ENCODE measurements around the gene SYT1. TPM values are rescaled to one million over a fixed set of nuclear protein-coding genes. Genes with fewer than 3 reads are reported as not detected.

SYT1 gene
- total and polyA plus RNA-seq, 4 donors: 0.53 to 0.84 (median 0.64) TPM

- Histone ChIP-seq H3K9me3 (ENCODE audit: control insufficient read depth in 4 of 4, low read length in 3 of 4) (no peaks in the 10 kb centered on the region), H3K27me3 (ENCODE audit: control insufficient read depth in 4 of 4, insufficient read depth in 4 of 4, low read length in 3 of 4) (no peaks in the 10 kb centered on the region), H3K9ac (ENCODE audit: low read depth in 1 of 2, low read length in 2 of 2) (no peak overlapping the region), H3K4me1 (ENCODE audit: control insufficient read depth in 4 of 4, insufficient read depth in 4 of 4, low read length in 3 of 4) (no peaks in the 10 kb centered on the region), H3K4me3 (ENCODE audit: low read depth in 1 of 3, low read length in 3 of 3) (no peak overlapping the region), H3K27ac (ENCODE audit: low read depth in 1 of 2, low read length in 2 of 2) (no peak overlapping the region), H3K36me3 (ENCODE audit: control insufficient read depth in 4 of 4, insufficient read depth in 3 of 4, low read depth in 1 of 4, low read length in 3 of 4) (no peaks in the 10 kb centered on the region)
- DNase-seq (ENCODE audit: low spot score): no peak
- WGBS: 82% methylated on average over 2 of the region's 2 CpGs
- TF ChIP-seq RXRA (IDR thresholded peaks at IDR 0.05): no peak
- no peak for TF ChIP-seq MAX (IDR thresholded peaks at IDR 0.05)
- TF ChIP-seq HNF4G (IDR thresholded peaks at IDR 0.05): no peak
- TF ChIP-seq JUND (IDR thresholded peaks at IDR 0.05): no peak
- TF ChIP-seq RAD21 (IDR thresholded peaks at IDR 0.05): no peak
- no peak for TF ChIP-seq EGR1 (IDR thresholded peaks at IDR 0.05; ENCODE audit: low read depth in 2 of 2)
- no peak for TF ChIP-seq FOXA1 (IDR thresholded peaks at IDR 0.05)
- no peak for TF ChIP-seq YY1 (IDR thresholded peaks at IDR 0.05)
- no peak for TF ChIP-seq FOXA2 (IDR thresholded peaks at IDR 0.05)
- TF ChIP-seq TAF1 (conservative IDR thresholded peaks at IDR 0.05): no peak
- TF ChIP-seq, protein P1, sequence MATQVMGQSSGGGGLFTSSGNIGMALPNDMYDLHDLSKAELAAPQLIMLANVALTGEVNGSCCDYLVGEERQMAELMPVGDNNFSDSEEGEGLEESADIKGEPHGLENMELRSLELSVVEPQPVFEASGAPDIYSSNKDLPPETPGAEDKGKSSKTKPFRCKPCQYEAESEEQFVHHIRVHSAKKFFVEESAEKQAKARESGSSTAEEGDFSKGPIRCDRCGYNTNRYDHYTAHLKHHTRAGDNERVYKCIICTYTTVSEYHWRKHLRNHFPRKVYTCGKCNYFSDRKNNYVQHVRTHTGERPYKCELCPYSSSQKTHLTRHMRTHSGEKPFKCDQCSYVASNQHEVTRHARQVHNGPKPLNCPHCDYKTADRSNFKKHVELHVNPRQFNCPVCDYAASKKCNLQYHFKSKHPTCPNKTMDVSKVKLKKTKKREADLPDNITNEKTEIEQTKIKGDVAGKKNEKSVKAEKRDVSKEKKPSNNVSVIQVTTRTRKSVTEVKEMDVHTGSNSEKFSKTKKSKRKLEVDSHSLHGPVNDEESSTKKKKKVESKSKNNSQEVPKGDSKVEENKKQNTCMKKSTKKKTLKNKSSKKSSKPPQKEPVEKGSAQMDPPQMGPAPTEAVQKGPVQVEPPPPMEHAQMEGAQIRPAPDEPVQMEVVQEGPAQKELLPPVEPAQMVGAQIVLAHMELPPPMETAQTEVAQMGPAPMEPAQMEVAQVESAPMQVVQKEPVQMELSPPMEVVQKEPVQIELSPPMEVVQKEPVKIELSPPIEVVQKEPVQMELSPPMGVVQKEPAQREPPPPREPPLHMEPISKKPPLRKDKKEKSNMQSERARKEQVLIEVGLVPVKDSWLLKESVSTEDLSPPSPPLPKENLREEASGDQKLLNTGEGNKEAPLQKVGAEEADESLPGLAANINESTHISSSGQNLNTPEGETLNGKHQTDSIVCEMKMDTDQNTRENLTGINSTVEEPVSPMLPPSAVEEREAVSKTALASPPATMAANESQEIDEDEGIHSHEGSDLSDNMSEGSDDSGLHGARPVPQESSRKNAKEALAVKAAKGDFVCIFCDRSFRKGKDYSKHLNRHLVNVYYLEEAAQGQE (IDR thresholded peaks at IDR 0.05): no peak
- no peak for TF ChIP-seq CTCF (IDR thresholded peaks at IDR 0.05; ENCODE audit: low read depth, low read length, missing input control)
- no peak for TF ChIP-seq NR2F2 (IDR thresholded peaks at IDR 0.05)
- TF ChIP-seq, protein P2, sequence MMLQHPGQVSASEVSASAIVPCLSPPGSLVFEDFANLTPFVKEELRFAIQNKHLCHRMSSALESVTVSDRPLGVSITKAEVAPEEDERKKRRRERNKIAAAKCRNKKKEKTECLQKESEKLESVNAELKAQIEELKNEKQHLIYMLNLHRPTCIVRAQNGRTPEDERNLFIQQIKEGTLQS (IDR thresholded peaks at IDR 0.05): no peak
Measured at GRCh38 chr12:79414252-79414651, 549.7 kb downstream of the SYT1 start.

GRCh38 chr12:79415321-79415720 is 550.7 kb downstream of the SYT1 start:
- WGBS: 78% methylated on average over 2 of the region's 2 CpGs
- Histone ChIP-seq H3K27ac (ENCODE audit: low read depth in 1 of 2, low read length in 2 of 2) (no peak overlapping the region), H3K27me3 (ENCODE audit: control insufficient read depth in 4 of 4, insufficient read depth in 4 of 4, low read length in 3 of 4) (no peaks in the 10 kb centered on the region), H3K9ac (ENCODE audit: low read depth in 1 of 2, low read length in 2 of 2) (no peak overlapping the region), H3K4me1 (ENCODE audit: control insufficient read depth in 4 of 4, insufficient read depth in 4 of 4, low read length in 3 of 4) (peaks cover 0 to 2% (median 0%) of the 10 kb centered on the region in 4 donors), H3K36me3 (ENCODE audit: control insufficient read depth in 4 of 4, insufficient read depth in 3 of 4, low read depth in 1 of 4, low read length in 3 of 4) (no peaks in the 10 kb centered on the region), H3K4me3 (ENCODE audit: low read depth in 1 of 3, low read length in 3 of 3) (no peak overlapping the region), H3K9me3 (ENCODE audit: control insufficient read depth in 4 of 4, low read length in 3 of 4) (no peaks in the 10 kb centered on the region)
- no peak for TF ChIP-seq ZBTB33 (IDR thresholded peaks at IDR 0.05)
- TF ChIP-seq NR2F2 (IDR thresholded peaks at IDR 0.05): no peak
- no peak for TF ChIP-seq FOXA2 (IDR thresholded peaks at IDR 0.05)
- TF ChIP-seq FOXA1 (IDR thresholded peaks at IDR 0.05): no peak
- TF ChIP-seq RAD21 (IDR thresholded peaks at IDR 0.05): no peak
- TF ChIP-seq TAF1 (conservative IDR thresholded peaks at IDR 0.05): no peak
- TF ChIP-seq, protein P1 (IDR thresholded peaks at IDR 0.05): no peak
- no peak for TF ChIP-seq HNF4A (conservative IDR thresholded peaks at IDR 0.05)
- no peak for TF ChIP-seq RXRA (IDR thresholded peaks at IDR 0.05)
- no peak for TF ChIP-seq HNF4G (IDR thresholded peaks at IDR 0.05)
- DNase-seq (ENCODE audit: low spot score): no peak

All from liver (tissue), 9 donors.